GM19324 (cell line): Measurements from ENCODE around the gene RBM19.

Experiments used
- ATAC-seq: cut with Tn5 transposase; IDR thresholded peaks from one replicate; pipeline ENCODE4 v1.9.1; 2021; ENCODE audit warnings: mild to moderate bottlenecking, moderate library complexity; ENCODE audit not compliant: unreplicated experiment, low FRiP score

The RBM19 gene

DNA sequence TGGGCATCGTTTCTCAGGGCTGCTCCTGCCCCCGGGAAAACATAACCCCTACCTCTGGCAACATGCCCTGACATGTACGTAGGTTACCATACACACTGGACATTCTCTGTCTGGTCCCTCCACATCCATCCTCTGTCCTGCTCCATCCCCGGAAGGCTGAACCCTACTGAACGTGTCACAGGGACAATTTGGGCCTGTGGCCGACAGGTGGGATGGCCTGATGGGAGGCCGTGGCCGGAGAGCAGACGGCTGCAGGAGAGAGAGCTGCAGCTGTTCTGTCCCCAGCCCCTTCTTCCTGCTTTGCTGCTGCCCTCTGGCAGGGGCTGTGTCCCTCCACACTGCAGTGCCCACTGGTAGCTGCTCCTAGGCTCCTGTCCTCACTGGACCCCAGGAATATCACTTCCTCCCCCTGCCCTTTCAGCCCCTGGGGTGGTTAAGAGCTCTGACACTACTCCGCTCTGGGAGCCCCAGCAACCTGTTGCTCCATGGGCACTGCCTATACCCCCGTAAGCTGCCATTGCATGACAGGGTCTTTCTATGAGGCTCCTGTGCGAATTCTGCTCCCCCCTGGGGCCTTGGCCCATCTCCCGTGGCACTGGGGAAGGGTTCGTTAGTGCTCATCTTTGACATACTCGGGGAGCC, 125.6 kb downstream of the RBM19 start:
- ATAC-seq, result no peak

DNA sequence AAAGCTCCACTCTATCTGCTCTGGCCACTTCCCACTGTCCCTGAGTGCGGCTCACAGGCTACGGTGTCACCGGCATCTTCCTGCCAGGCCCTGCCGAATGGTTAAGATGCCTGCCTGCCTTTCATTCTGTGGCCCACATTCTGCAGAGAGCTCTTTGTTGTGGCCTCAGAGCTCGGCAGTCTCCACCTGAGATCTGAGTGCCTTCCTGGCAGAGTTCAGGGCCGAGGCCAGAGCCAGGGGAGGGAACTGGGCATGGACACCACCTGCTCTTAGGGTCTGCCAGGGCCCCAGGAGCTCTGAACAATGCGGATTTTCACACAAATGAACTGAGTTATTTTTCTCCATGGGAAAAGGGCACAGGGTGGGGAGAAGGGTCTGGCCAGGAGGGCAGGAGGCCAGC, 127.2 kb downstream of the RBM19 start:
- no peak for ATAC-seq

DNA sequence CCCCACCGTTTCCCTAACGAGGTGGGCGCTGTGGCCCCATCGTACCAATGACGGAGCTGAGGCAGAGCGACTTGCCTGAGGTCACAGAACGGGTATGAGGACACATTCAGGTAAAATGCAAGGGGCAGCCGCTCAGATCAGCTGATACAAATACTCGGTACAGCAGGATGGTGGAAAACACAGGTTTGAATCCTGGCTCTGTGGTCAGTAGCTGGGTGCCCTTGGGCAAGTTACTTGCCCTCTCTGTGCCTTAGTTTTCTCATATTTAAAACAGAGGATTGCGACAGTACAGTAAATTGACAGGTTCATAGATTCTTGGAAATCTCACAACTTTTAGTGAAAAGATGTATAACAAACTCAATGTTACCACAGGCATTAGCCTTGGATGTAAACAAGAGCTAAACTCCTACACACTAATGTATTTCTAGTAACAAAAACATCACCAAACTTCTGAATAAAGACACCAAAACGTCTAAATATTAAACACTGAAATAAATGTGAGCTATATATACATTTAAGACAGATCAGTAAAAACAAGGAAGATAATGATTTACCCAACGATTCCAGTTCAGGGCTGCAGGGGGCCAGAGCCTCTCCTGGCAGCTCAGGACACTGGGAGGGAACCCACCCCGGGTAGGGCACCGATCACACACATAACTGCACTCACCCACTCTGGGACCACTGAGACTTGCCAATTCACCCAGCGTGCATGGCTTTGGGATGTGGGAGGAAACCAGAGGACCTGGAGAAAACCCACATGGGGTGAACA, 128.4 kb downstream of the RBM19 start:
- no peak for ATAC-seq

DNA sequence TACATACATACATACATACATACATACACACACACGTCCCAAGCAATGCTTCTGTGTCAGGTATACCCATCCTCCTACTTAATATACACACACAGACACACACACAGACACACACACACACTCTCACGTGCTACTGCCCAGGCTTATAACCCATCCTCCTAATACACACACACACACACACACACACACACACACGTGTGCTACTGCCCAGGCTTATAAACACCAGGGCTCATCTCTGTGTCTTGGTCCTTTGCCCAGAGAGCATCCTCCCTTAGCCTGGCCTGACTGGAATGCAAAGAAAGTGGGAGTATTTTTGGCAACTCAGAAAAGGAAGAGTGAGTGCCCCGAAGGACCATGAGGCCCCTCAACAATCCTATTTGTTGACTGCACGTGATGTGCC, 129.0 kb downstream of the RBM19 start:
- no peak for ATAC-seq

DNA sequence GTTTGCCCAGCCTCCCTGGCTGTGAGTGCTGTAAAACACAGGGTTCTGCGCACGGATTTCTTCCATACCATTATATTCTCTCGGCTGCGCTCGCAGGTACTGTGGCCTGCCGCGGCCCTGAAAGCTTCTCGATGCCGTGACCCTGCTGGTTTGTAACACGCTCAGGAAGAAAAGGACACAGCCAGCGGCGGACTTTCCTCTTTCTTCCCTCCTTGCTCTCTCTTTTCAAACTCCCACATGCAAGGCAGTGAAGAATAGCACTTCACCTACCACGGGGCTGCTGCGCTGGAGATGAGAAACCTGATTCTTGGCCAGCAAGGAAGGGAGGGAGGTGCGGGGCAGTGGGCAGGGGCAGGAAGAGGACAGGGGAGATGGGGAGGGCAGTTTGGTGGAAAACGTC, 130.2 kb downstream of the RBM19 start:
- ATAC-seq, result no peak

- no peak for ATAC-seq
Measured at GRCh38 chr12:113835433-113835832, 130.7 kb downstream of the RBM19 start.

GRCh38 chr12:113833422-113833821, 132.7 kb downstream of the RBM19 start:
- no peak for ATAC-seq

DNA sequence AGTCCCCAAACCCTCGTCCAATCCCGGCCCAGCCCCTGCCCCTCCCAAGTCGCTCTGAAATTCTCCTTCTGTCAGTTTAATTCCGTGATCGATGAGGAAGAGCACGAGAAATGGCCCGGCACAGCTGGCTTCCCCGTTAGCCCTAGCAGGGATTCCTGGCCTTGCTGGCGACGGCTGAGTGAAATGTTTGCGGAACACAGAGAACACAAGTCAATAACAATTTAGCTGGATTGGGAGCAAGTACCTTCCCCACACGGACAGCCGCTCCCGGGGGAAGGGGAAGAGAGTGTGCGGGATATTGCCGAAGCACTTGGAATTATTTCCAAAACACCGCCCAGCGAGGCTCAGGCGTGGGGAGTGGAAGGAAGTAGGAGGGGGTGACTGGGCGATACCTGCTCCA, 134.6 kb downstream of the RBM19 start:
- no peak for ATAC-seq

GRCh38 chr12:113831016-113831415, 135.1 kb downstream of the RBM19 start:
- ATAC-seq, result no peak

DNA sequence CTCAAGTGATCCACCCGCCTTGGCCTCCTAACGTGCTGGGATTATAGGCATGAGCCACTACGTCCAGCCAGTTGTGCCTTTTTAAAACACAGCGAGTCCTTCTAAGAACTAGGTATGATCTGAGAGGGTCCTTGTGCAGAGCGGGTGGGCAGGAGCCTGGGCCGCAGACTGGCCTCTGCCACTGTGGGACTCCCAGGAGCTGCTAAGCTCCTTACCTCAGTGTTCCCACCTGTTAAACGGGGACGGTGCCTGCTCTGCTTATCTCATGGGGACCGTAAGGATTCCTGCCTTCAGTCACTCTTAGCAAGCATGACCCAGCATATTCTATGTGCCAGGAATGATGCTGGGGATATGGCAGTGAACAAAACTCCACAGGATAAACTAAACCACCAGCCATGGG, 136.9 kb downstream of the RBM19 start:
- no peak for ATAC-seq

DNA sequence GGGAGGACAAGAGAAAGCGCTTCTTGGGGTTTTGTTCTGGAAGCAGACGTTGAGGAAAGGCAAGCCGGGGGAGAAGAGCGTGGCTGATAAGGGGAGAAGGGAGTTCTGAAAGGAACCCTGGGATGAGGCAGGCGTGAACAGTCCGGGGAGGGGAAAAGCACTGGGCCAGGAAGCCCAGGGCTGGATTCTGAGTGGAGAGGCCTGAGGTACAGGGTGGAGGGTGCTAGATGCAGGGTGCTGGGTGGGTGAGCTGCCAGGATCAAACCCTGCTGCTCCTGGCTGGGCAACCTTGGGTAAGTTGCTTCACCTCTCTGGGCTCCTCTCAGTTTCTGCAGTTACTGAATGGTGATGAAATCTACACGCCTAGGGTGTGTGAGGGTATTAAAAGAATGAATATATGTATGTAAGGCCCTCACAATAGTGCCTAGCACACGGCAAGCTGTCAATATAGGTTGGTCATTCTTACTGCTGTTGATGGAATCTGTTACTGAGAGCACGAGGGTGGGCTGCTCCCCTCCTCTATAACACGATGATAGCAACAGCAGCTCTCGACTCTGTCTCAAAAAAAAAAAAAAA, 138.5 kb downstream of the RBM19 start:
- ATAC-seq, result no peak

- no peak for ATAC-seq
Measured at GRCh38 chr12:113826805-113827538, 139.2 kb downstream of the RBM19 start.

- no peak for ATAC-seq
Measured at GRCh38 chr12:113825705-113826104, 140.4 kb downstream of the RBM19 start.

DNA sequence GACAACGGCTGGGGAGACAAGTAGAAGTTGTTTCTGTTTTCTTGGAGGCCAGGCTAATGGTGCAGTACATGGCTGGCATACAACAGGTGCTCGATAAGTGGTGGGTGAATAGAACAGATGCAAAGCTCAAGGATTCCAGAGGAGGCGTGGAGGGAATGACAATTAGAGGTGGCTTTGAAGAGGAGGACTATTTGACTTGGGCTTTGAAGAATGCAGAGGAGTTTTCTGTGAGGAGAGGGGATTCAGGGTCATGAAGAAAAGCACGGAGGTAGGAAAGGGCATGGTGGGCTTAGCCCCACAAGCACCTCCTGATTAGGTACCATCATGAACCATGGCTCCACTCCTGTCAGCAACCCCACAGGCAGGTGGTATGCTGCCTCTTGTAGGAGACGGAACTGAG, 142.3 kb downstream of the RBM19 start:
- no peak for ATAC-seq

GRCh38 chr12:113823016-113823415, 143.1 kb downstream of the RBM19 start:
- ATAC-seq, result no peak

- ATAC-seq, result no peak
Measured at GRCh38 chr12:113820842-113821241, 145.3 kb downstream of the RBM19 start.

DNA sequence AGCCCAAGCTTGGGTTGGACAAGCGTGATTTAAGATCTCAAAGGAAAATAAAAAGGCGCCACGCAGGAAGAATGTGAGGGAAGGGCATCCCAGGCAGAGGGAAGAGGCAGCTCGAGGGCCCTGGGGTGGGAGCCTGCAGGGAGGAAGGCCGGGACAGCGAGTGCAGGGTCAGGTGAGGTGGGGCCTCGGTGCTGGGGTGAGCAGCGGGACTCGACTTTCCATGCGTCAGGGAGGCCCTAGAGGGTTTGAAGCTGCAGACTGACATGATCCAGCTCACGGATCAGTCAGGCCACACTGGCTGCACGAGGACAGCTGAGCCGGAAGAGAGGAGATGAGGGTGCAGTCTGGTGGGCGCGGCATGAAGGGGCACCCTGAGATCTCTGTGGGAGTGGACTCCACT, 145.8 kb downstream of the RBM19 start:
- ATAC-seq, result no peak

DNA sequence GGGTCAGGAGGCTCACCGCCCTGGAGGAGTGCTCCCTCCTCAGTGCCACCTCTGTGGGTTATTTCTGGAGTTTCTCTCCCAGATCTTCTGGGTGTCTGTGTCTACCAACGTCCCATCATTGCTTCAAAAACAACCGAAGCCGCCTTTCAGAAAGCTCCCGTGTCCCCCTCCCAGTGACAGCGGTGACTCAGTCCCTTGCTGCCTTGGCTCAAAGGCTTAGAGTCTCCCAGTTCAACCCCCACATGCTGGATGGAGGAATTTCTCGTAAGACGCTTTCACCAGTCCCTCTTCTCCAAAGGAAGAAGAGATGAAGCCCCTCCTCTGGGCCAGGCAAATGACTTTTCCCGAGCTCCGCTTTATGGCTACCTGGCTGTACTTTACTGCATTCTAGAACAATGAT, 146.6 kb downstream of the RBM19 start:
- ATAC-seq, result no peak

DNA sequence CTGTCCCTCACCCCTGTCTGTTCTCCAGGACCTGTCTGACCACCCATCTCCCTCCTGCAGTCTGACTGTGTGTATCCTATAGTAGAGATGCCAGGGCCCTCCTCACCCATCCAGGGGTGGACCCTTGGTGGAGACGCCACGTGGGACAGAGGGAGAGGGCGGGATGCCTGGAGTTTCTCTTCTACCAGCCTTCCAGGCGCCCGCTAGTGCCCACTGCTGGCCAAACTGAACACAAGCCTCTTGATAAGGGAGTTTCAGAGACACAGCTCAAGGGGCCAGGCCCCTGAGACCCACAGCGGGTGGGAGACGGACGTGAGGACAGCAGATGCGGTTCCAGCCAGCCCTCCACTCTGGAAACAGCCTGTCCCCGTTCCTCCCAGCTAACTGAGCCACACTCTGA, 147.3 kb downstream of the RBM19 start:
- no peak for ATAC-seq

DNA sequence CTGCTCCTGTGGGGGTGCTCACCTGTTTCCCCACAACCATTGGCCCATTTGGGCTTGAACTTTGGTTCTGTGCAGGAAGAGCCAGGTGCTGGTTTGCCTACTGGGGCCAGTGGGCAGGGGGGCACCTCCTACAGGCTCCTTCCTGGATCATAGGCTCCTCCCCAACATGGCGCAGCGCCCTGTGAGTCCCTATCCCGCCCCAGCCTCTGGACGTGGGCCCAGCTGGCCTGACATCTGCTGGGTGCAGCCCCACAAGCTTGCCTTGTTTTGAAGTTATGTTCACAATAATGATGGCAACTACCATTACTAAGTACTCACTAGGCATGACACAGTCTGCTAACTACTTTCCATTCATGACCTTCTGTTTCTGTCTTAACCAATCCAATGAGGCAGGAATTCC, 147.8 kb downstream of the RBM19 start:
- ATAC-seq, result no peak

DNA sequence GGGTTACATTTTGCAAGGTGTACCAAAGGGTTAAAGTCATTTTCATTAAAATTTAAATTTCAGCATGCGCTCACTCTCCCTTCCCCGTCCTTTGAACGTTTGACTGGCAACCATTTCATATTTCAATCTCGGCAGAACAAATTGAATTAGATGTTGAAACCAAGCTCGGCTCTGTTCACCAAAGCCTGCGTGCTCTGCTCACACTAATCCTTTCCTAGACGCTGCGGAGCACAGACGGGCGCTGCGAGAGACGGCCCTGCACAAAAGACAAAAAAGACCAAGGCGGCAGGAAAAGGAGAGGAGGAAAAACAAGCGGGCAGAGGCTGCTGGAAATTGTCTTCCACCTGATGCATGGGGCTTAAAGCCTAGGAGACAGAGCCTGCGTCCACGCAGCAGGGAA, 149.3 kb downstream of the RBM19 start:
- no peak for ATAC-seq
